GM19193 (cell line): ENCODE measurements around the gene PDZD8.

ENCODE experiments used
- POLR2A ChIP-seq: IDR thresholded peaks from 4 replicates; pipeline ENCODE4 v1.6.1; 2011; ENCODE audit not compliant: insufficient read depth, insufficient read length; ENCODE audit errors: extremely low read depth

Gene PDZD8

GRCh38 chr10:117400329-117400728 lies 25.1 kb upstream of the PDZD8 start:
- no peak for TF ChIP-seq POLR2A

DNA sequence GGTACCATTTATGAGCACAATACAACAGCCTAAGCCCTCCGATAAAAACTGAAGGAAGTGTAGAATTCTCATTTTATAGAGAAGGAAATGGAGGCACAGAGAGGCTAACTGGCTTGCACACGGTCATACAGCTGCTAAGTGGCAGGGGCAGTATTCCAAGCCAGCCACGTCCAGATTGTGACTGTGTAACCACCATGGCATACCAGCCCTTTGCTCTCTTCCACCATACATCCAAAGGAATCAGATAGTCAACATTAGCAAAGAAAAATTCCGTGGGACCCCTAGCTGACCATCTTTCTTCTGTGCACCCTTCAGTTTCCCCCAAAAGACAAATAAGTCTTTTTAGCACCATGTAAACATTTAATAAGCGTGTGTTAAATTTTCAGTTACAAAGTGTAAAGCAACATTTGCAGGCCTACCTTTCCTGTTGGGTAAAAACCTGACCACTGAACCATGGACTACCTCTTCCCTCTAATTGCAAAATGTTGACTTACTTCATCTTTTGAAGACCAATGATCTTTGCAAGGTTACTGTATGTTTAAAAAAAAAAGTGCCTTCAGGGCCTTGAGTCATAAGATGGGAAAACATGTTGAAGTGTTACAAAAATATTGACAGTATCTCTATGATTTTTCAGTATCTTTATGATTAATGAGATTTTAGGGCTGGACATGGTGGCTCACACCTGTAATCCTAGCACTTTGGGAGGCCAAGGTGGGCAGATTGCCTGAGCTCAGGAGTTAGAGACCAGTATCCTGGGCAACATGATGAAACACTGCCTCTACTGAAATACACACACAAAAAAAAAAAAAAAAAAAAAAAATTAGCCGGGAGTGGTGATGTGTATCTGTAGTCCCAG lies 24.3 kb upstream of the PDZD8 start:
- no peak for TF ChIP-seq POLR2A

DNA sequence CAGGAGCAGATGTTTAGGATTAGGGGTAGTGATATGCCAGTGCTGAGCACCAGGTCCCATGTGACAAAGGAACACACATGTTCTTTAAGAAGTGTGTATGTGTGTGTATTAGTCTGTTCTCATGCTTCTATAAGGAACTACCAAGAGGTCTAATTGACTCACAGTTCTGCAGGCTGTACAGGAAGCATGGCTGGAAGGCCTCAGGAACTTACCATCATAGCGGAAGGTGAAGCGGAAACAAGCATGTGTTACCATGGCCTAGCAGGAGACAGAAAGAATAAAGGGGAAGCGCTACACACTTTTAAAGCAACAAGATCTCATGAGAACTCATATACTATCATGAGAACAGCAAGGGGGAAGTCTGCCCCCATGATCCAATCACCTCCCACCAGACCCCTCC lies 22.8 kb upstream of the PDZD8 start:
- no peak for TF ChIP-seq POLR2A

- TF ChIP-seq POLR2A, result no peak
Measured at GRCh38 chr10:117391436-117392205, 16.4 kb upstream of the PDZD8 start.

- no peak for TF ChIP-seq POLR2A
Measured at GRCh38 chr10:117390420-117390819, 15.2 kb upstream of the PDZD8 start.

- no peak for TF ChIP-seq POLR2A
Measured at GRCh38 chr10:117386805-117387204, 11.6 kb upstream of the PDZD8 start.

GRCh38 chr10:117382861-117383260 lies 7.6 kb upstream of the PDZD8 start:
- TF ChIP-seq POLR2A, result no peak

GRCh38 chr10:117374506-117375359 lies 507 bp downstream of the PDZD8 start:
- no peak for TF ChIP-seq POLR2A

DNA sequence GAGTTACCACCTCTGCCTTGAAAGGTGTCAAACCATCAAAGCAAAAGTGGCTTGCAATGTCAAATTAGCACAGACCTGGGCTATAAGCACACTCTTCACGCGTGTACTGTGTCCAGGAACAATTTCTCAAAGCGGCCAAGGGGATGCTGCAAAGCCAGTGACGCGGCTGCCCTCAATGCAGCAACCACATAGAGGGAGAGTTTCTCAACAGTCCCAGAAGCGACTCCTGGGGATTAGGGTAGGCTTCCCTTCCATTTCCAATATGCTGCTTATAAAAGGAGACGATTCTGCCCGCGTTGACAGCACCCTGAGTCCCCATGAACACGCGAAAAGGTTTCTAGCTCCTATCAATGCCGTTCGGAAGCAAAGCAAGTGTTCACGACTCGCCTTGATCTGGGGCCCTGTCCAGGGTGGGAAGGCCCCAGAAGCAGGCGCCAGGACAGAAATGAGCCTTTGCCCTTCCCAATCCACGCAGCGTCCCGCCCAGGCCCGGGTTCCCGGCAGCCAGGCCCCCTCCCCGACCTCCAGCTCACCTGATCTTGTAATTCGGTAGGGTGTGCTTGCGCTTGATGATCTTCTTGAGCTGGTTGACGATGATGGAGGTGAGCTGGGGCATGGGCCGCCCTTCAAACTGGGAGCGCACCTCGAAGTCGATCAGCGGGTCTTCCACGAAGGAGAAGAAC lies 1.3 kb downstream of the PDZD8 start:
- no peak for TF ChIP-seq POLR2A

DNA sequence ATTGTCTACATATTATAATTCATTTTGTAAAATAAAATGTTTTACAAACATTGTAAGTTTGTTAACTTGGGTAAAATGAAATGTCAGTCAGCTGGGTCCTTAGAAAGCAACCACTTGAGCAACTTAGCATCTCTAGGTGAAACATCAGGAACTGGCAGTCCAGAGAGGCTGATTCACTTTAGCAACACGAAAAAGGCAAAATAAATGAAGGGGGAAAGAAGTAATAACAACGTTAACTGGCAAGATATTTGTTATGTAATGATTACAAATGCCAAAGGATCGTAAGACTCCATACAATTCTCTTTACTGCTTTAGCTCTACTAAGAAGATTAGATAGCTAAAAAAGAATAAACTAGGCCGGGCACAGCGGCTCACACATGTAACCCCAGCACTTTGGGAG lies 5.0 kb downstream of the PDZD8 start:
- TF ChIP-seq POLR2A, result no peak

- no peak for TF ChIP-seq POLR2A
Measured at GRCh38 chr10:117367718-117368117, 7.5 kb downstream of the PDZD8 start.

DNA sequence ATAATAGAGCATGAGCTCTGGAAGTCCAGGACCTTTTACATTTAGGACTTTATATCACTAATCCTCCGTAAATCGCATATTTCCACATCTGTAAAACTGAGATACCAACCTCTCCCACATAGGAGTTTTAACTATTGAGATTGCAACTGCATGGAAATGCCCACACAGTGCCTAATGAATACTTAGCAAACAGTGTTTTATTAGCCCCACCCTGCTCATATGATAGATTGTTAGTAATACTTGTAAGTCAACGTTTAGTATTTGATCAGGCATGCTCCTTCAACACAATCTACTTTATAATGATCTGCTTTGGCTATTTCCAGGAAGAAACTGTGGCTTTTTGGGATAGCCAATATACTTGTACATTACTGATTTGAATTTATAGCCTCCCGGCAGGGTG lies 8.5 kb downstream of the PDZD8 start:
- no peak for TF ChIP-seq POLR2A

GRCh38 chr10:117365612-117366011 lies 9.6 kb downstream of the PDZD8 start:
- no peak for TF ChIP-seq POLR2A

- no peak for TF ChIP-seq POLR2A
Measured at GRCh38 chr10:117364110-117364960, 10.9 kb downstream of the PDZD8 start.
